ENCODE data around the gene PLK2. TPM values are rescaled to one million over a fixed set of nuclear protein-coding genes. Genes with fewer than 3 reads are reported as not detected.

Gene PLK2
- polyA plus RNA-seq, 12 donors, result 47.8 to 352 (median 99.9) TPM

DNA sequence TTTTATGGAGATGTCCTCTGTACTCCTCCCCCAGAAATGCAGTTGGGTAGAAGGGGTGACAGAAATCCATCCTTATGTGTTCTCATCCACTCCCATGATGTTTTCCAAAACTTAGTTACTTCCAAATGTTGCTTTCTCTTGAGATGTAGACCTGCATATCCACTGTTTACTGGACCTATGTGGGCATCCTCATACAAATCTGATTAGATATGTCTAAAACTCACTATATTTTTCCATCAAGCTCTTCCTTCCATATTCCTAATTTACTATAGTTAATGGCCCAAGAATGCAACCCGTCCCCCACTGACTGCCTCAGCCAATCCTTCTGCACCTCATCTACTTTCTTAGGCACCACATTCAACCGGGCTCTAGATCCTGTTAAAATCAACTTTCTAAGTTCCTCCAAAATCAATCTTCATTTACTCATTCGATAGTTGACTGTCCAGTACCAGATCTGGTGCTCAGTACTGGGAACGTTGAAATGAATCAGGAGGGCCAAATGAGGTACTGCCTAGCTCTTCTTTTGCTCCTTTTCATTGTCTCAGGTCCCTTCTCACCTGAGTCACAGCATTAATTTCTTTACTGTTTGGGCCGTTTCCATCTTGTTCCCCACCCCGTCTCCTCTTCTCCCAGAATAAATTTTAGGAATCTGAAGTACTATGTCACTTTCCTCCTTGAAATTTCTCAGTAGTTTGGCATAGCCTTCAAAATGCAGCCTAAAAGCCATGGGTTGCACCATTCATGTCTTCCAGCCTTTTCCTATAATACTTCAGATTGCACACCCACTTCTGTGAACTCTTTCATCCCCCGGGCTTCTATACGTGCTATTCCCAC, 7.9 kb downstream of the PLK2 start:
- DNase-seq, result no peak

DNA sequence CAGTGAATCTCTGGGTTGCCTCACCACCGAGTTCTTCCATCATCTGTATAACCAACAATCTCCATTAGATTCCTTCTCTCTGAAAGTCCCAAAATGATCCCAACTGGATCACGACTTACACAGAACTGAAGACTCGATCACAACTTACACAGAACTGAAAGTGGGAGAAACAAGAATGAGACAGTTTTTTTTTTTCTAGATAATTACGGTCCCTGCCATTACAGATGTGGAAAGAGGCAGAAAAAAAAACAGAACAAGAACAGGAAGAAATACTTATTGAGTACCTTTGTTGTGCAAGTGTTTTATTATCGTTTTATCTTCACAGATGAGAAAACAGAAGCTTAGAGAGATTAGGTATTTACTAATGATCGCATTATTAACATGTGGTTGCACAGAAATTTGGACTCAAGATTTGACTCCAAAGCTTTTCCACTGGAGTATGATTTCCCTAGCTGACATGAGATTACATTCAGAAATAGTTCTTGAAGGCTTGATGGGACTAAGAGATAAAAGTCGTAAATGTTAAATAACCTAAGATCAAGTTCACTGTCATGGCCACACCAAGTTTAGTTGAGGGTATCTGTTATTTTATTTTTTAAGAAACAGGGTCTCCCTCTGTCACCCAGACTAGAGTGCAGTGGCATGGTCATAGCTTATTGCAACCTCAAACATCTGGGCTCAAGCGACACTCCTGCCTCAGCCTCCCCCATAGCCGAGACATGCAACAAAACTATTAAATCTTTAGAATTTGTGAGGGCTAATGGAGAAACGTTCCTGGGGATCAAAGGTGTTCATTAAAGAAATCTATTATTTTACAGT, 8.9 kb downstream of the PLK2 start:
- no peak for DNase-seq

DNA sequence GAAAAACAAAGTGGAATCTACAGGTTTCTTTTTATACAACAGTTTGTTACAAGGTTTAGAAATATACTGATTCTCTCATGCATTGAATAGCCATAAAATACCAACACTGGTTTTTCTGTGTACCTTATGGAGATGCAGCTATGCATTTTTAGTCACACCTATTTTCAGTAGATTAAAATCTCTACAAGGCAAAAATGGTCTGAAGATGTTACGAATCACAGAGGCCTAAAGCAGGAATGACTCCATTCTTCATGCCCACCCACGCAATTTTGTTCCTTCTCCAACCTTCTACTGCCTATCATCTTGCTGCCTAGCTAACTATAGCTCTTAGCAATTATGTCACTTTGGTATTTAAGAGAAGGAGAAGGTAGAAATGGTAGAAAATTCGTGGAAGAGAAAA, 9.9 kb downstream of the PLK2 start:
- DNase-seq, result no peak

DNA sequence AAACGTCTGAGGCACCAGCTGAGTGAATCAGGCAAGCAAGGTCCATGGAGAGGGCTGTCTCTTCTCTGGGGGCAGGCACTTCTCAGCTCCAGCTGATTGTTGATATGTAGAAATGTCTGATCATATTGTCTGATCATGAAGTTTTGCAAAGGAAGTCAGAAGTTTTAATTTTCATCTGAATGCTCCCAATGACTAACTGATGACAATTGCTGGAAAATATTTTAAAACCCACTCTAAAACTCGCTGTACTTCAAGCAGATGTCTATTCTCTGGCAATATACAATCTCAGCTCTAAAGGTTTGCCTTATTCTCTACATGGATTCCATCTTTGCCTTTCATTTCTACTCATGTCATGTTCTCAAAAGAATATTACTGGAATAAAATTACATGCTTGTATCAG, 12.7 kb downstream of the PLK2 start:
- no peak for DNase-seq

GRCh38 chr5:58446024-58446423, 13.9 kb downstream of the PLK2 start:
- DNase-seq, result no peak

GRCh38 chr5:58444805-58445204, 15.1 kb downstream of the PLK2 start:
- no peak for DNase-seq

GRCh38 chr5:58440901-58441460, 18.9 kb downstream of the PLK2 start:
- no peak for DNase-seq

DNA sequence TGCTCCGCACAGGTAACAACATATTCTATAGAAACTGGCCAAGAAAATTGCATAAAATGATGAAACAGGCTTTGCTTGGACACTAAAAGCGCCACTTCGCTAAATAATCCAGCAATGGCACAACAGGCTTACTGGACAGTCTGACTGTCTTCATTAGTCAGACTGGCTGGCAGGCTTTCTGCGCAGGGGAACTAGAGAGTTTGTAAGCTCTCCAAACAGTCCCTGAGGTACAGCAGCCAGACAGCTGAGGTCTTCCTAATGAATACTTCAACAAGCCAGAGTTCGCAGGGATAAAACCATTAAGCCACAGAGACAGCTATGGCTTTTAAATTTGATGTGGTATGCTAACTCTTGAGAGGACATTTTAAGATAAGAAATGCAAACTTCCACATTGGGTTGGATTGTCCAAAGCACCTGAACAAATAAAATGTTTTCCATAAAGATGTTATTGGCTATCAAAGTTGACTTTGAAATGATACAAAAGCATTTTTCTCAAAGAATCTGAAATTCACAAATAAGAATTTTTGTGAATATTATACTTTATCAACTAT, 20.7 kb downstream of the PLK2 start:
- DNase-seq, result no peak

GRCh38 chr5:58437661-58438060, 22.2 kb downstream of the PLK2 start:
- DNase-seq, result no peak

GRCh38 chr5:58431832-58432231, 28.1 kb downstream of the PLK2 start:
- no peak for DNase-seq

GRCh38 chr5:58412932-58413331, 47.0 kb downstream of the PLK2 start:
- DNase-seq, result no peak

DNA sequence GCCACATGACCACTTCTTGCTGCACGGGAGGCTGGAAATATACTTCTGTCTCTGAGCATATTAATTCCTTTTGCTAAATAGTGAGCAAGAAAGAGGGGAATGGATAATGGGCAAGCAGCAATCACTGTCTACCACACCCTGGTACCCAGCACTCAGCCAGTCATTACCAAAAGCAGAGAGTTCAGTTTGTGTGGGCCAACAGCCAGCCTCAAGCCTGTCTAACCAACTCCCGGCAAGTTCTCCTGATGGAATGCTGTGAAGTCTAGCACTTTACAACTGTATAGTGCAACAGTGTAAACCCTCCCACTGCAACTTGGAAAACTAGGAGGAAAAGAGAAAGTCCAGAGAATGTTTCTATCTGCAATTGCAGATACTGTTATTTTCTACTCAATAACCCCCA, 47.8 kb downstream of the PLK2 start:
- no peak for DNase-seq

GRCh38 chr5:58411372-58411771, 48.5 kb downstream of the PLK2 start:
- DNase-seq, result no peak

GRCh38 chr5:58410441-58410840, 49.4 kb downstream of the PLK2 start:
- peak; percentile 26 for DNase-seq

GRCh38 chr5:58407042-58407719, 52.7 kb downstream of the PLK2 start:
- DNase-seq, result no peak

DNA sequence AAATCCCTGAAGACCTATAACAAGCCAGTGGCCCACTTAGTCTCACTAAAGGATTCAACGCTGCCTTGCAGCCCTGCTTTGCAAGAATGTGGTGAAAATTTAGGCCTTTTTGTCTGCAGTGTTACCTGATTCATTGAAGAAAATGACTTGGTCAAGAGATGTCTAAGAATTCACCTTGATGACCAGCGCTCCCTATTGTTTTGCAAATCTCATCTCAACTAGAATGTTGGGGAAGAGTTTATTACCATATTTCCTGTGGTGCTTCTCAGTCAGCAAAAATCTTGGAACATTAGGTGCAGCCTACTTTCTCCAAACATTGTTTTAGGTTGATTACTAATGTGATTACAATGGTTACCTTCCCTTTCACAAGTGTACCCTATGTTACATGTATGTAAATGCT, 53.5 kb downstream of the PLK2 start:
- no peak for DNase-seq

DNA sequence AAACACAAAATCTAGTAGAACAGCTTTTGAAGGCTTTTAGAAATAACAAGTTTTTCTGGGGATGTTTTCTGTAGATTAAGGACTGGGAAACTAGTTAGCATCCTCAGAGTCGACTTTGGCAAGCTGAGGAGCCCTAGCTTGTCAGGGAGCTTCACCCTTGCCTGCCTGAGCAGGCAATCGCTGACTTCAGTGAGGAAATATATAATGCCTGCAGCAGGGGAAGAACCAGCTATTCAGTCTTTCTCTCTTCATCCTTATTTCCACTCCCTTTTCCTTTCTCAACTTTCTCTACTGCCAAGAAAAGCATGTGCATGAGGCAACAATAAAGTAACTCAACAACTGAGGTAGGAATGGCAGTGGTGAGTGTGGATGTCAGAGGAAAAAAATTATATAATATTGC, 54.7 kb downstream of the PLK2 start:
- no peak for DNase-seq

DNA sequence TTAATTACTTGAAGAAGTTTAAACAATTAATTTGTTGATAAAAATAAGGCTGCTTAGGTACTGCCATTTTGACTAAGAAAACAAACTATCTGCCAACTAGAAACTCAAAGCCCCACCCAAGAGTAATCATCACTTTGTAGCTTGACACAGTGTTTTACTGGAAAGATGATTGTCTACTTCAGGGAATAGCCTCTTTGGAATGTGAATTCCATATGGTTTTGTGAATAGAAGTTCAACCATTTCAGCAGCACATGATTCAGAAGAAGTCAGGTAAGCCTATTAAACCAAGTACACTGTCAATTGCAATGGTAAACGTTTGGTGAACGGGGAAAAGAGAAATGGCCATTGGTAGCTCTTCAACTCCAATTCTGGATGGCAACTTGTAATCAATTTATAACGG, 55.2 kb downstream of the PLK2 start:
- DNase-seq, result no peak
